Activated CD4-positive, alpha-beta T cell treated with anti-CD3 and anti-CD28 coated beads for 48 hours (primary cell): ENCODE data around the gene GIGYF1.
"Not testable (repeated sequence)": the region's sequence is repeated elsewhere in the genome, so short reads cannot be mapped to it uniquely, and the experiment has no call there.

ENCODE experiments used
- DNase-seq: peaks from one replicate; pipeline ENCODE4 v3.0.0-alpha.2; 2020

Gene GIGYF1

DNA sequence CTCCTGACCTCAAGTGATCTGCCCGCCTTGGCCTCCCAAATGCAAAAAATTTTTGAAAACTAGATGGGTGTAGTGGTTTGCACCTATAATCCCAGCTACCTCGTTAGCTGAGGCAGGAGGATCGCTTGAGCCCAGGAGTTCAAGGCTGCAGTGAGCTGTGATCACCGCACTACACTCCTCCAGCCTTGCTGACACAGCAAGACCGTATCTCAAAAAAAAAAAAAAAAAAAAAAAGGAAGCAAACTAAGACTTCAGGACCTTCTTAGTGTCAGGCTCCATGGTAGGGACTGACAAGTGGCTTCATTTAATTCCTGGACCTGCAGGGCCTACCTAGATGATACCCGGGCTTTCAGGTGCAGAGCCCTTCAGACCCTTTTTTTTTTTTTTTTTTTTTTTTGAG is 14.3 kb upstream of the GIGYF1 start:
- no peak for DNase-seq

DNA sequence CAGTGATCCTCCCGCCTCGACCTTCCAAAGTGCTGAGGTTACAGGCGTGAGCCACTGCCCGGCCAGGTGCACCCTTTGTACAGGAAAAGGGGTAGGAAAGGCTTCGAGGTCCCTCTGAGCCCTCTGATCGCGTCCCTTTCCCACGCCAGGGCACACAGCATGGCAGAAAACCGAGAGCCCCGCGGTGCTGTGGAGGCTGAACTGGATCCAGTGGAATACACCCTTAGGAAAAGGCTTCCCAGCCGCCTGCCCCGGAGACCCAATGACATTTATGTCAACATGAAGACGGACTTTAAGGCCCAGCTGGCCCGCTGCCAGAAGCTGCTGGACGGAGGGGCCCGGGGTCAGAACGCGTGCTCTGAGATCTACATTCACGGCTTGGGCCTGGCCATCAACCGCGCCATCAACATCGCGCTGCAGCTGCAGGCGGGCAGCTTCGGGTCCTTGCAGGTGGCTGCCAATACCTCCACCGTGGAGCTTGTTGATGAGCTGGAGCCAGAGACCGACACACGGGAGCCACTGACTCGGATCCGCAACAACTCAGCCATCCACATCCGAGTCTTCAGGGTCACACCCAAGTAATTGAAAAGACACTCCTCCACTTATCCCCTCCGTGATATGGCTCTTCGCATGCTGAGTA is 12.7 kb upstream of the GIGYF1 start:
- no peak for DNase-seq

DNA sequence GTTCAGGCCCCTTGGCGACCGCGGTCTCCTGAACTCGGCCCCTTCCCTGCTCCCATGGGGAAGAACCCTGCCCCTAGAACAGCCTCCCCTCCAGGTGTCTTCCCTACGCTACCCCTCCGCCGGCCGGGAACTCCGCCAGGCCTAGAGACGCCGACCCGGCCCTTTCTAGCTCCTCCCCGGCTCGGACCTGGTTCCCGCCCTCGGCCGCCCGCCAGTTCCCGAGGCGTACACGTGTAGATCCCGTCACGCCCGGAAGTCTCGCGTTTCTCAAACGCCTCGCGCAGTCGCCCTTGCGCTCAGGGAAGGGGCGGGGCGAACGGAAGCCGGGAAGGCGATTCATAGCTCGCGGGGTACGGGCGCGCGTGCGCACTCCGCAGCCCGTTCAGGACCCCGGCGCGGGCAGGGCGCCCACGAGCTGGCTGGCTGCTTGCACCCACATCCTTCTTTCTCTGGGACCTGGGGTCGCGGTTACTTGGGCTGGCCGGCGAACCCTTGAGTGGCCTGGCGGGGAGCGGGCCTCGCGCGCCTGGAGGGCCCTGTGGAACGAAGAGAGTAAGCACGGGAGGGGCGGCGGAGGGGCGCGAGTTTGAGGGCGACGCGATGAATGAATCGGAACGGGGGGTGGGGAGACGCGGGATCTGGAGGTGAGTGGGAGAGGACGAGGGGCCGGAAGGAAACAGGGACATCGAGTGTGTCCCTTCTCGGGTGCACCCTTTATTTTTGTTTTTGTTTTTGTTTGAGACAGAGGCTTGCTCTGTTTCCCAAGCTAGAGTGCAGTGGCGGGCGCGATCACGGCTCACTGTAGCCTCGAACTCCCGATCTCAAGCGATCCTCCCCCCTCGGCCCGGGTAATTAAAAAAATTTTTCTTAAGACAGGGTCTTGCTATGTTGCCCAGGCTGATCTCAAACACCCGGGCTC is 12.0 kb upstream of the GIGYF1 start, which contains the start of gene POP7:
Gene POP7, plus strand, starts transcription at position 369 of the 919 bp plus-strand sequence. CDS start 710 bp downstream, outside the sequence.
- peak; percentile 100 for DNase-seq

DNA sequence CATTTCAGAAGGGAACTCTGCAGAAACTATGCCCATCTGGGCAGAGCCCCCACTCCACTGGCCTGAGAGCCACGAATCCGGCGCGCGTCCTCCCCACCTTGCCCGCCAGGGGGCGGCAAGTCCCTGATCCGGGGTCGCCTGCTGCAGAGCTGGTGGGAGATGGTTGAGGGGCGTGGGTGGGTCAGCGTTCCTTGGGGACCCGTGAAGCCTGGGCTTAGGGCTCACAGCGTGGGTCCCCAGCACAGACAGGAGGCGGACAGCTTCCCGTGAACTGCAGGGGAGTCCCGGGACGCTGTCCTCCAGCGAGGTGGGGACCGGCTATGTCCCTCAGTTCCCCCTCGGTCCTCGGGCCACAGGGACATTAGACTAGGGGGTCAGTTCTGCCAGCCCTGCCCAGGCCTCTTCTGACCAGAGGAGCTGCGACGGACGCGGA is 11.3 kb upstream of the GIGYF1 start:
- DNase-seq: peak; percentile 89

DNA sequence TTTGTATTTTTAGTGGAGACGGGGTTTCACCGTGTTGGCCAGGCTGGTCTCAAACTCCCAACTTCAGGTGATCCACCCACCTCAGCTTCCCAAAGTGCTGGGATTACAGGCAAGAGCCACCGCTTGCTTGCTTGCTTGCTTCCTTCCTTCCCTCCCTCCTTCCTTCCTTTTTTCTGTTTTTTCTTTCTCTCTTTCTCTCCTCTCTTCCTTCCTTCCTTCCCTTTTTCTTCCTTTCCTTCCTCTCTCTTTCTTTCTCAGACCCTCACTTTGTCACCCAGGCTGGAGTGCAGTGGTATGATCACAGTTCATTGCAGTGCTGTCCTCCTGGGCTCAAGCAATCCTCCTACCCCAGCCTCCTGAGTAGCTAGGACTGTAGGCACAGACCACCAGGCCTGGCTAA is 7.0 kb upstream of the GIGYF1 start:
- DNase-seq: not testable (repeated sequence)

DNA sequence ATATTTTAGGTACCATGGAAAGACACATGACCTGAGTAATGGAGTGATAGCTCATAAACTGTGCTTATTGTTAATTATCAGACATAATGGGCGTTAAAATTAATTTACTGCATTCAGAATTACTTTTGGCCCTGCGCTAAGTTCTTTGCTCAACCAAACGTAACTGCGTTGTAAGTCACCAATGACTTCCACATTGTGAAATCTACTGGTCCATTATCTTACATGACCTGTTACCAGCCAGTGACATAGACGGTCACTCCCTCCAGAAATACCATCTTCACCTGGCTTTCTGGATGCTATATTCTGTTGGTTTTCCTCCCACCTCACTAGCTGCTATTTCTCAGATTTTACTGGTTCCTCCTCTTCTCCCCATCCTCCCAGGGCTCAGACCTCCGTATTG is 5.0 kb upstream of the GIGYF1 start:
- DNase-seq: no peak

DNA sequence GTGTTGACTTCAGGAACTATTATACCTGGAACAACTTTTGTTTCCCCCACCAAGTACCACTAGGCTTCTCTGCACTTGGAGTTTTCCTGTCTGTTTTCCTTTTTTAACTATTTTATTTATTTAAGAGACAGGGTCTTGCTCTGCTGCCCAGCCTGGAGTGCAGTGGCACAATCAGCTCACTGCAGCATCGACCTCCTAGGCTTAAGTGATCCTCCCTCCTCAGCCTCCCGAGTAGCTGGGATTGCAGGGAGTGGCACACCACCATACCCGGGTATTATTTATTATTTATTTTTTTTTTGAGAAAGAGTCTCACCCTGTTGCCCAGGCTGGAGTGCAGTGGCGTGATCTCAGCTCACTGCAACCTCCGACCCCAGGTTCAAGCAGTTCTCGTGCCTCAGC is 2.1 kb upstream of the GIGYF1 start:
- no peak for DNase-seq

DNA sequence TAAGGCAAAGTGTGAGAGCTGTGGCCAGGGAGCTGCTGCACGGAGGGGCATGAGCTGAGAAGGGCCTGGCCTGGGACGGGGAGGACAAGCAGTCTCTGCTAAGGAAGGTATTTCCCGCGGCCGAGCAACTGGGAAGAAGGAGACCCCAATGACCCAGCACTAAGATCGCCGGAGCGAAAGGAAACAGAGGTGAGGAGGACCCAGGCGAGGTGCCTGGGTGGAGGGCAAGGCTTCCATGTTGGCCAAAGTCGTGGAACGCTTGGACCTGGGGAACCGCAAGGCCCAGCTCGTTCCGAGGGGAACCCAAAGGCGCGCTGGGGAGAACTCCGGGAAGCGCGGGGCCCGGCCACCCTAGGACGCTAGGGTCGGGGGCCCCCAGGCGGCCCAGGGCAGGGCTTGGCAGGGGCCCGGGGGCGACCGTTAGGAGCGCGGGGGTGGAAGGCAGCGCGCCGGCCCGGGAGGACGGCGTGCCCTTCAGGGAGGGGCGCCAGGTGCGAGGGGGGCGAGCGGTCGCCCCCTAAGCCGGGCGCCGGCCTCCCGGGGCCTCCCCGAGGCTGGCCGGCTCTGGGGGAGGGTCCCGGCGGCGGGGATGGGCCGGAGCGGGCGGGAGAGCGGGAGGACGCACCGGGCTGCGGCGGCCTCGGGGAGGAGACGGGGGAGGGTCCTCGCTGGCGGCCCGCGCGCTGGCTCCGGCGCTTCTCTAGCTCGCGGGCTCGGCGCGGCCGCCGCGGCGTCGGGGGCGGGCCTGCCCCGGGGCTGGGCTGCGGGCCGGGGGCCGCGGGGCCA is 545 bp downstream of the GIGYF1 start:
- DNase-seq: no peak

DNA sequence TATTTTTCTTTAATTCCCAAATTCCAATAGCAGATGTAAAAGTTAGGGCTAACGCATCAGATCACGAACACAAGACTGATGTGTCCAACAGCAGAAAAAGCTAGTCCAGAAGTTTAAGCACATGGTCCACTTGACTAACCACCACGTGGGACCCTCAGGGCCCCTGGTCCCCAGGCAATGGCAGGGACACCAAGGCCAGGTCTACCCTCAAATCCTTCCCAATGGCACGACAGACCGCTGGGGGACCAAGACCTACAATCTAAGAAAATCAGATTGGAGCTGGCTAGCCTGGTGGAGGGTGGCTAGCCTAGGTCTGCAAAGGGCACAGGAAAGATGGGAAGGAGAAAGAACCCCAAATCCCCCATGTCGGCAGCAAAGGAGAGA is 1.5 kb downstream of the GIGYF1 start:
- no peak for DNase-seq

DNA sequence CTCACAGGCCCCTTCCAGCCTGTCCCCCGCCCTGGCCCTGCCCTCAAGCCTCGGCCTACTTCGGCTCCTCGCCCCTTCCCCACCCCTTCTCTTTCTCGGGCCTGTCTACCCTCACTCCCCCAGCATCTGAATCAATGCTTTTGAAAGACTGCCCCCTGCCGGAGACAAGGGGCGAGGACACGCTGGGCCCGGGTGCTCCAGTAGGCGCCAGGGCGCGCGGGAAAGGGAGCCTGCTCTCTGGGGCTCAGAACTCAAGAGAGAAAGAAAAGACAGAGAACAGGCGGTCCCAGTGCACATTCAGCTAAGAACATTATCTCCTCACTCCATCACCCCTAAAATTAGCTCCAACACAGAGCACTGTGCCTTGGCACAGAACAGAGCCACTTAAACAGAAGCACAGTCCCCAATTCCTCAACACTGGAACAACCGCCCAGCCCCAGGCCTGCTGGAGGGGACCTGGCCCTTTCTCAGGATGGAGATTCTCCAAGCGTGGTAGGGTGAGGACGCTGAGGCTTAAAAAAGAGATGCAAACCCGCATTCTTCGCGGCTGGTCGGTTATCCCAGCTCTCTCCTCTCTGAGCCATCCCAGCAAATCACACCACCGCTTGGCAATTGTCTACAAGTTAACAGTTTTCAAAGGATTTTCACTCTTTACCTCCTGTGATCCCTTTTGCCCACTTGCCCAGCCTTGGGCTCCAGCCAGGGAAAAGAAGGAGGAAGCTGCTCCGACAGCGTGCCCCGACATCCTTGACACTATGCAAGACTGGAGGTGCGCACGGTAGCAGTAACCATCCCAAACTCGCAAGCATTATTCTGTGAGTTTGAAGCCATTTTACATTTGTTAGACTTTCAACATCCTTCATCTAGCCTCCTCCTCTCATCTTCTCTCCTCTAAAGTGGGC is 2.1 kb downstream of the GIGYF1 start:
- DNase-seq: peak; percentile 91

DNA sequence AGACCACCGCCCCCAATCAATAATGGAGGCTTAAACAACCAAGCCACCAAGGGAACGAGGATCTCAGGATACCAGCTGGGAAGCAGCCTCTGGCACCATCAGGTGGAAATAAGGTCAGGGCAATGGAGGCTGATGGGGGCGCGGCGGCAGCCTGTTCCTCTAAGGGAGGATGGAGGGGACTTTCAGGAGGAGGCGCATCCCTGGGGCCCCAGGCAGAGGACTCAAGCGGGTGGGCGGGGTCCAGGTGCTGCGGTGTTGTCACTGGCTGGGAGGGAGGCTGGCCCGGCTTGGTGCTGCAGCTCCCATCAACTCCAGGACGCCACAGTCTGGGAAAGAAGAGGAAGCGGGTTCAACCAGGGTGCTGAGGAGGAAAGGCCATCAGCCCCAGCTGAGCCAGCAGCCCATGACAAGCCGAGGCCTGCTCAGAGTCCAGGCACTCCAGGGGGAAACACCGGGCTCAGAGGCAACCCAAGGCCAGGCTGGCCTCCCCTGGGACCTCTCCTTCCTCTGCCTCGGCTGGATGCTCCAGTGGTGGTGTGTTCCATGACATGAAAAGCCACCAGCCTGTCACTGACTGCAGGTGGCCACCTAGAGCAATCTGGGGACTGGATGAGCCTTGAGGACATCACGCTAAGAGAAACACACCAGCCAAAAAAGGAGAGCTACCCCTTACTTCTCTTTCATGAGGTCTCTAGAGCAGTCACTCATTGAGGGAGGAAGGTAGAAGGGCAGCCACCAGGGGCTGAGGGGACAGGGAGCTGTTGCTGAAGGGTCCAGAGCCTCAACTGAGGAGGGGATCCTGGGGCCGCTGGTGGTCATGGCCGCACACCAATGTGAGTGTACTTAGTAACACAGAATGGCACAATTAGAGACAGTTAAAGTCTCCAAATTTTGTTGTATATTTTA is 4.6 kb downstream of the GIGYF1 start:
- no peak for DNase-seq

DNA sequence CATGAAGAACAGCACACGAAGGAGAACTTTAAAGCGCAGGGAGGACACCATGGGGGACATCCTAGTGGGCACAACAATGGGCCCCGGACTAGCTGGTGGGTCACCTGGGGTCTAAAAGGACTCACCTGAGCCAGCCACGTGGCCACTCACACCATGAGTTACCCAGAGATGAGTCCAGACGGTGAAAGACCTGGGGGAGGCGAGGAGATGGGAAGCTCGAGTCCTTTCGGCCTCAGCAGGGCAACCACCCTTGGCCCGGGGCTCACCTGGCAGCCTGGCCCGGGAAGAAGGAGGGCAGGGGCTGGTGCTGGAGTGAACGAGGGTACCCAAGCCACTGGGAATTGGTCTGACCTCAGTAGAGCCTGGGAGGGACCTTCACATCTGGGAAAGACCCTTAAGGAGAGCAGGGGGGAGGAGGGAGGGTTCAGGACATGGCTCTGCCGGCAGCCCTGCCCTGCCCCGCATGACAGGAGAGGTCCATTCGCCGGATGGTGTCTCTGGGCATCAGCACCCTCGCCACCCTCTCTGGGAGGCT is 5.7 kb downstream of the GIGYF1 start:
- no peak for DNase-seq

DNA sequence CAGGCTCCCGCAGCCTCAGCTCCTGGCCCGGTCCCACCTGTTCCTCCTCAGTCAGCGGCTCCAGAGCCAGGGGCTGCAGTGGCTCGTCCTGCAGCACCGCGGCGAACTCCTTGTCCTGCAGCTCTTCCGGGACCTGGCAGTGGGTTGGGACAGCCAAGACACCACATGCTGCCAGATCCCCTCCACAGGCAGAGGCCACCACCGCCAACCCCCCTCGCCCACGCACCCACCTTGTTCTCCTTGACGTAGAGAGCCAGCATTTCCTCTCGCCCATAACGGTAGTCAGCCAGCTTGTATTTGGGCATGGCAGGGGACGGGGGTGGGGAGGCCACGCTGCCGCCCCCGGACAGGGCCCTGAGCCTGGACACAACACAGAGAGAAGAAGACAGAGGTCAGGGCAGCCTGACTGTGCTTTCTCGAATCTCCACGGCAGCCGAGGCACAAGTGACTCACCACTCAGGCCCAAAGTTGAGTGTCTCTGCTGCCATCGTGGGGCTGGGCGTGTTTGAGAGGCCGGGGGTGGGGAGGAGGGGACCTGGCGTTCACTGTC is 6.2 kb downstream of the GIGYF1 start:
- no peak for DNase-seq

DNA sequence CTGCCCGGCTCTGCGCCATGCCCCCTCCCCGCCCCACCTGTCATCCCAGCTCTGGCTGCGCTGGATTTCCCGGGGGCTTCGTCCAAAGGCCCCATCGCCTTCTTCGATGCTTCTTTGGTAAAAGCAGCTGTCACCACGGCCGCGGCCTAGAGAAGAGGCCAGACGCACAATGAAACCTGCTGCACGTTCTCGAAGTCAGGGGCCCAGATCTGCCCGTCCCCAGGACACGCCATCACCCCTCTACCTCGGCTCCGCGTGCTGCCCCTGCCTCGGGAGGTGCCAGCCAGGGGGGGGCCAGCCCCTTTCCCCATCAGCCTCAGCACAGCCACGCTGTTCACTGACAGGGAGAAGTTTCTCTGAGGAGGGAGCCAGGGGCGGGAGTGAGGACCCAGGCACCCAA is 6.8 kb downstream of the GIGYF1 start:
- DNase-seq: no peak

DNA sequence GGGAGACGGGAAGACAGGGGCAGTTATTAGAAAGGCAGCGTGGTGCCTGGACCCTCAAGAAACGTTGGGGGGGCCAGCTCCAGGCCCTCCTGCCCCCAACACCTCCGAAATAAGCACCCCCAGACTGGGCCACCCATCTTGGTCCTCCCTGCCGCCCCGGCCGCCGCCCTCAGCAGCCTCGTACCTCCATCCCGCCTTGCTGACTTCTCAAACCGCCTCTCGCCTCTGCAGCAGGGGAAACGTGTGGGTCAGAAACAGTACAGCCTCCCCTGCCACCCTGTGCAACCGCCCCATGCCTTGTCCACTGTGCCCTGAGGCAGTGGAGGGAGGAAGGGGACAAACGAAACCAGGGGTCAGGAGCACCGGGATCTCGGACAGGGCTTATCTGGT is 7.2 kb downstream of the GIGYF1 start:
- DNase-seq: no peak

DNA sequence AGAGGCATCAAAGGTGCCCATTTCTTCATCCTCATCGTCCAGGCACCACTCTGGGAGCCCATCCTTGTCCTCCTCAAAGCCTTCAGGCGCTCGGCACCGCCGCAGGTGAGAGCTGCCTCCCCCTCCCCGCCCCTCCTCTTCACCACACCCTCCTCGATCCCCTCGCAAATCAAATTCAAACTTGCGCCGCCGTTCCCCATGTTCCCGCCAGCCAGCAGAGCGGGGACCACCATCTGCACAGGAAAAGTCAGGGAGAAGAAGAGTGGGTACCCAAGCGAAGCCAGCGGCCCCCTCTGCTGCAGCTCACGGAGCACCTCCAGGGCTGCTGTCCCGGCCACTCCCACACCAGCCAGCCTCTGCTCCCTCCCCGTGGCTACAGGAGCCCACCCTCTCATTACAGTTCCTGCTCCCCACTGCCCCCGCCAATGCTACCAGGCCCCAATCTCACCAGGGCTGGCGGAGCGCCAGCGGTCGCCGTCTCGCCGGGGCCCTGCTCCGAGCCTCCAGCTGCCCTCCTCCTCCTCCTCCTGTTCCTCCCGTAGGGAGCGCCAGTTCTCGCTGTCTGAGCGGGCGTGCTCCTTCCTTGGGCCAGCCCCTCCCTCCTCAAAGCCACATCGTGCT is 7.7 kb downstream of the GIGYF1 start:
- DNase-seq: no peak

DNA sequence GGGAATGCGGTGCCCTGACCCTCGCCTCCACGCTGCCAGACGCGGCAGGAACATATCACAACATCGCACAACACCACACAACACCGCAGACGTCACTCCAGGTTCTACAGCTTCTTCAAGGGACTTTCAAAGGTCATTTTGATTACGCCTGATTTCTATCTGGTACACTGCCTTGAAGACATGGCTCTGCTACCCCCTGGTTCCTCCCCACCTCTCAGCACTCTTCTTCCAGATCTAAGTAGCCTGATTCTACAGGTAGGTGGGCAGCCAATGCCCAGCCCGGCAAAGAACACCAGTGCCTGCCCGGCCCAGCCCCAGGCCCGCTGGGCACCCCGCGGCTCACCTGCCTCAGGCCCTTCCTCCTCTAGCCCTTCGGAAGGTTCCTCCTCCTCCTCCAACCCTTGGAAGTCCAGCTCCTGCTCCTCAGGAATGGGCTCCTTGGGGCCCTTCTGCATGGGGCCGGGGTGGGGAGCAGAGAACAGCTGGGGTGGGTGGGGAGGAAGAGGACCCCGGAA is 8.4 kb downstream of the GIGYF1 start:
- no peak for DNase-seq

DNA sequence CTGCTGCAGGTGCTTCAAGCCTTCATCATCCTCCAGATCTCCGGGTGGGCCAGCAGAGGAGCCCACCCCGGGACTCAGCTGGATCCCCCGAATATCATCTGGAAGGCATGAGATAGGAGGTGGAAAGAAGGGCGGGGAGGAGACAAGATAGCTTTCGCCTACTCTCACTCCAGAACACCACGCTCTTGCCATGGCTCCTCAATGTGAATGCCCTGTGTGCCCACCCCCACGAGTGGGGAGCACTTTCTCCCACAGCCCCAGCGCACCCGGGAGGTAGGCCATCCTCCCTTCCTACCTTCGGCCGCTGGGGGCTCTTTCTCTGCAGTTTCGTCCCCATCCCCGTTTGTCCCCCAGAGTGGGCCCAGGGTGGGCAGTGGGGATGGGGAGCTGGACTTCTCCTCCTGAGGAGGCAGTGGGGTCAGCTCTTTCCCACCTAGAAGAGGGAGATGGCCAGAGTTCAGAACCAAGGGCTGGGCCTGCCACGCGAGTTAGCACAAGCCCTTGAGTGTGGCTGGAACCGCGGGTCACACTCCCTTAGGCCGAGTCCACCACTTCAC is 8.9 kb downstream of the GIGYF1 start:
- DNase-seq: no peak

DNA sequence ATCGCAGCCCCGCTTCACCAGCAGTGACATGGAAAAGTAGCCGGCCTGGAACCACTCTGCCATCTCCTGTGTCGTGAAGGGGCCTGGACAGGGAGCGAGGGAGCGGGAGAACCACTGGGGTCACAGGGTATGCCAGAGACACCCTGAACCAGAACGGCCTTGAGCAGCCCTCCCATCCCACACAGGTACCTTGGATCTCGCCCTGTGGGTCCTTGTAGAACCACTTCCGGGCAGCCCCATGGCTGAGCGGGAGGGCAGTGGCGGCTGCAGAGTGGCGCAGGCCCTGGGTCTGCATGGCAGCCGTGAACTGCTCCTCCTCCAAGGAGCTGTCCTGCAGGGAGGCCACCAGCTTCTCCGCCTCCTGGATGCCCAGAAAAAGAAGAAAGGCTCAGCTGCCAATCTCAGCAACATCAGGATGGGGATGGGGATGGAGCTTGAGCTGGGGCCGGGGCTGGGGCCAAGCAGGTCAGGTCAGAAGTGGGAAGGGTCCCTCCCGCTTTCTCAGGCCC is 9.5 kb downstream of the GIGYF1 start:
- DNase-seq: no peak
